Liver (tissue), 9 donors: Measurements from ENCODE around the gene HAO1. TPM values are rescaled to one million over a fixed set of nuclear protein-coding genes. Genes with fewer than 3 reads are reported as not detected.
A peak's percentile ranks its signal among the peaks of the same experiment; 100 is the strongest.
"Not testable (repeated sequence)": the region's sequence is repeated elsewhere in the genome, so short reads cannot be mapped to it uniquely, and the experiment has no call there.

Experiments used
- DNase-seq: peaks from one replicate; pipeline ENCODE4 v3.0.0-alpha.2; 2017; ENCODE audit warnings: low spot score
- H3K27ac ChIP-seq, 2 donors: one replicate each; pipeline ENCODE4 v1.7.0; 2013; ENCODE audit warnings: inconsistent platforms in 2 of 2, low read length in 2 of 2, control low read depth in 1 of 2, low read depth in 1 of 2, mild to moderate bottlenecking in 1 of 2
- H3K27me3 ChIP-seq, 4 donors: one replicate each; pipeline versions ENCODE4 v1.6.1 to v1.7.0; 2013; ENCODE audit warnings: low read length in 3 of 4, inconsistent platforms in 1 of 4, mild to moderate bottlenecking in 1 of 4, moderate library complexity in 1 of 4; ENCODE audit not compliant: control insufficient read depth in 4 of 4, insufficient read depth in 4 of 4
- H3K36me3 ChIP-seq, 4 donors: one replicate each; pipeline versions ENCODE4 v1.6.1 to v1.7.0; 2013; ENCODE audit warnings: low read length in 3 of 4, mild to moderate bottlenecking in 3 of 4, low read depth in 1 of 4, moderate library complexity in 1 of 4; ENCODE audit not compliant: control insufficient read depth in 4 of 4, insufficient read depth in 3 of 4
- H3K4me1 ChIP-seq, 4 donors: one replicate each; pipeline versions ENCODE4 v1.6.1 to v1.7.0; 2013; ENCODE audit warnings: low read length in 3 of 4, mild to moderate bottlenecking in 3 of 4, moderate library complexity in 1 of 4; ENCODE audit not compliant: control insufficient read depth in 4 of 4, insufficient read depth in 4 of 4
- H3K4me3 ChIP-seq, 3 donors: one replicate each; pipeline versions ENCODE4 v1.6.1 to v1.7.0; 2013; ENCODE audit warnings: low read length in 3 of 3, control low read depth in 1 of 3, low read depth in 1 of 3, mild to moderate bottlenecking in 1 of 3
- H3K9ac ChIP-seq, 2 donors: one replicate each; pipeline ENCODE4 v1.7.0; 2013; ENCODE audit warnings: low read length in 2 of 2, mild to moderate bottlenecking in 2 of 2, moderate library complexity in 2 of 2, control low read depth in 1 of 2, low read depth in 1 of 2
- H3K9me3 ChIP-seq, 4 donors: one replicate each; pipeline versions ENCODE4 v1.6.1 to v1.7.0; 2013; ENCODE audit warnings: low read length in 3 of 4; ENCODE audit not compliant: control insufficient read depth in 4 of 4
- ATF3 ChIP-seq: IDR thresholded peaks from 2 replicates; pipeline ENCODE4 v1.6.1; 2016; ENCODE audit warnings: antibody characterized with exemption
- EGR1 ChIP-seq, 2 donors: IDR thresholded peaks; 2 replicates each; pipeline ENCODE4 v1.6.1; 2016 to 2018; ENCODE audit warnings: antibody characterized with exemption in 2 of 2, low read depth in 2 of 2
- FOXA1 ChIP-seq: IDR thresholded peaks from 2 replicates; pipeline ENCODE4 v1.6.1; 2016; ENCODE audit warnings: antibody characterized with exemption
- FOXA2 ChIP-seq: IDR thresholded peaks from 2 replicates; pipeline ENCODE4 v1.6.1; 2016; ENCODE audit warnings: antibody characterized with exemption
- GABPA ChIP-seq, 2 donors: IDR thresholded peaks in 1 of 2; conservative IDR thresholded peaks in 1 of 2; 2 replicates each; pipeline ENCODE4 v1.6.1; 2016; ENCODE audit warnings: antibody characterized with exemption in 2 of 2, mild to moderate bottlenecking in 1 of 2, moderate library complexity in 1 of 2
- HNF4A ChIP-seq, 2 donors: conservative IDR thresholded peaks; 2 replicates each; pipeline ENCODE4 v1.6.1; 2016; ENCODE audit warnings: antibody characterized with exemption in 2 of 2, mild to moderate bottlenecking in 2 of 2
- HNF4G ChIP-seq: IDR thresholded peaks from 2 replicates; pipeline ENCODE4 v1.6.1; 2016; ENCODE audit warnings: antibody characterized with exemption
- JUND ChIP-seq, 2 donors: IDR thresholded peaks; 2 replicates each; pipeline ENCODE4 v1.6.1; 2016; ENCODE audit warnings: antibody characterized with exemption in 2 of 2
- NR2F2 ChIP-seq: IDR thresholded peaks from 2 replicates; pipeline ENCODE4 v1.6.1; 2016; ENCODE audit warnings: antibody characterized with exemption
- RAD21 ChIP-seq, 2 donors: IDR thresholded peaks; 2 replicates each; pipeline ENCODE4 v1.6.1; 2016; ENCODE audit warnings: antibody characterized with exemption in 2 of 2, mild to moderate bottlenecking in 2 of 2
- RXRA ChIP-seq, 2 donors: IDR thresholded peaks; 2 replicates each; pipeline ENCODE4 v1.6.1; 2017 to 2018; ENCODE audit warnings: antibody characterized with exemption in 2 of 2, mild to moderate bottlenecking in 1 of 2
- SP1 ChIP-seq: IDR thresholded peaks from 2 replicates; pipeline ENCODE4 v1.6.1; 2018; ENCODE audit warnings: antibody characterized with exemption, mild to moderate bottlenecking
- TAF1 ChIP-seq: conservative IDR thresholded peaks from 2 replicates; pipeline ENCODE4 v1.6.1; 2016; ENCODE audit warnings: antibody characterized with exemption, mild to moderate bottlenecking
- YY1 ChIP-seq: IDR thresholded peaks from 2 replicates; pipeline ENCODE4 v1.6.1; 2016; ENCODE audit warnings: antibody characterized with exemption, mild to moderate bottlenecking
- WGBS: extraction: QIAGEN DNeasy Blood & Tissue Kit; methylation state at CpG from one replicate; pipeline ENCODE4 v1.1.7; 2013; 5-methylcytosine and 5-hydroxymethylcytosine counted together
- polyA plus RNA-seq, 2 donors: library from polyadenylated mRNA; stranded (reverse) in 1 of 2; unstranded in 1 of 2; fragments of 200-250 nt in 1 of 2; fragments of >200 nt in 1 of 2; fragmentation: Nextera tagmentation in 1 of 2; extraction: Ambion mirVana in 1 of 2; gene quantifications; one replicate each; pipeline versions ENCODE4 v1.2.1 to v1.2.3, GENCODE V29; 2013 to 2015
- total RNA-seq, 2 donors: library from RNA; depleted of rRNA; stranded (reverse); fragments of >200 nt; gene quantifications; one replicate each; pipeline ENCODE4 v1.2.3, GENCODE V29; 2014
- TF ChIP-seq, protein P1 (sequence below): IDR thresholded peaks from 2 replicates; pipeline ENCODE4 v1.6.1; 2016; ENCODE audit warnings: antibody characterized with exemption
- TF ChIP-seq, protein P2 (sequence below): IDR thresholded peaks from 2 replicates; pipeline ENCODE4 v1.6.1; 2016; ENCODE audit warnings: antibody characterized with exemption, mild to moderate bottlenecking
- TF ChIP-seq, protein P3 (sequence below): fragments of 150-350 bp; IDR thresholded peaks from 2 replicates; pipeline ENCODE4 v1.5.1; 2017; ENCODE audit warnings: improper control_type of control experiment, low read depth, low read length; ENCODE audit not compliant: missing input control
- TF ChIP-seq, protein P4 (sequence below): IDR thresholded peaks from 2 replicates; pipeline ENCODE4 v1.6.1; 2016; ENCODE audit warnings: antibody characterized with exemption
- donor health status: healthy.
- donor health status: healthy.
- donor health status: healthy.
- donor health status: healthy.
- donor health status: healthy.

Gene HAO1
- total and polyA plus RNA-seq, 4 donors, result 17.8 to 164 (median 161) TPM

DNA sequence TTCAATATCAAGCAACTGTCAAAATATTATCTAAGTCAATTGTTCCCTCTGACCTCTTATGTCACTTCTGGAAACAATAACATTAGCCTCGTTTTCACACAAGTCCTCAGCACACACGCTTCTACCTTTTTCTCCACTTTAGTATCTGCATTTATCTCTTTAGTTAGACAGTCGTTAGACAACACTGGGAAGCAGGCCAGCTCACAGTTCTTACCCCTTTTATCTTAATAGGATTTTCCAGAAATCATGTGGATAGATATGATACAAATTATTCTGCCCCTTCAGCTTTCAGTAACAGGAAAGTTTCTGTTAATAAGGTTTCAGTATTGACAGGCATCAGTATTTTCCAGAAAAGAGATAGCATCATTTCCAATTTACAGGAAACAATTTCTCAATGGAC is 25.9 kb upstream of the HAO1 start:
- H3K9ac ChIP-seq, result no peak overlapping the region
- H3K9me3 ChIP-seq, result no peaks in the 10 kb centered on the region
- no peak for DNase-seq
- no peaks in the 10 kb centered on the region for H3K36me3 ChIP-seq
- no peak for TF ChIP-seq FOXA1
- no peak for TF ChIP-seq EGR1 (IDR thresholded peaks at IDR 0.05; ENCODE audit: low read depth in 2 of 2)
- TF ChIP-seq, protein P1, sequence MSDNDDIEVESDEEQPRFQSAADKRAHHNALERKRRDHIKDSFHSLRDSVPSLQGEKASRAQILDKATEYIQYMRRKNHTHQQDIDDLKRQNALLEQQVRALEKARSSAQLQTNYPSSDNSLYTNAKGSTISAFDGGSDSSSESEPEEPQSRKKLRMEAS, result no peak
- TF ChIP-seq HNF4G, result no peak
- no peak for TF ChIP-seq JUND (IDR thresholded peaks at IDR 0.05)
- TF ChIP-seq GABPA (IDR thresholded peaks at IDR 0.05 in 1 of 2, conservative IDR thresholded peaks at IDR 0.05 in 1 of 2), result no peak
- TF ChIP-seq RXRA (IDR thresholded peaks at IDR 0.05), result no peak
- WGBS, result 46% methylated on average over 3 of the region's 3 CpGs
- no peak overlapping the region for H3K4me3 ChIP-seq
- no peaks in the 10 kb centered on the region for H3K4me1 ChIP-seq
- H3K27me3 ChIP-seq, result no peaks in the 10 kb centered on the region
- no peak overlapping the region for H3K27ac ChIP-seq

DNA sequence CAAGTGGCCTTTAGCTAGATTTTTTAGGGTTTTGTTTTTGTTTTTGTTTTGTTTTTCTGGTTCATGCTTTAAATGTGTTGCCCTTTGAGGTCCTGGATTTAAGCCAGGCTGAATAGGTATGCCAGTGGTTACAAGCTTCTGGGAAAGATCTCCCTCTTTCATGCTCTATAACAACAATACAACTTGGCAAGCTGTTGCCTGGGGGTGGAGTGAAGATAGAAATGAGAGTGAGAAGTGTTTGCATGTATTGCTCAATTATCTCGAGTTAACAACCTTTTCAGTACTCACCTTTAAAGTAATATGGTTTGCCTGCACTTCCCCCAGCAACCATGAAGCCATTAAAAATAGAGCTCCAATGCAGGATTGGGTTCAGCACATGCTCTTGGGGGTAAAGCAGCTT is 19.2 kb upstream of the HAO1 start:
- Histone ChIP-seq H3K27ac (peak overlapping the region; percentile 31 to 46), H3K4me1 (peaks cover 0 to 9% (median 1%) of the 10 kb centered on the region in 4 donors), H3K4me3 (no peak overlapping the region), H3K36me3 (no peaks in the 10 kb centered on the region), H3K9me3 (no peaks in the 10 kb centered on the region), H3K27me3 (no peaks in the 10 kb centered on the region), H3K9ac (no peak overlapping the region)
- WGBS, result 19% methylated on average over 1 of the region's 1 CpG
- no peak for DNase-seq
- TF ChIP-seq EGR1 (IDR thresholded peaks at IDR 0.05; ENCODE audit: low read depth in 2 of 2) (peak in 1 of 2 donors; percentile 21), SP1 (peak; percentile 60), FOXA1 (no peak), HNF4G (no peak), RAD21 (IDR thresholded peaks at IDR 0.05) (peak in 1 of 2 donors; percentile 23), RXRA (IDR thresholded peaks at IDR 0.05) (peak; percentile 51 to 83), ATF3 (no peak), NR2F2 (no peak), YY1 (peak; percentile 64), HNF4A (conservative IDR thresholded peaks at IDR 0.05) (peak; percentile 44 to 70), GABPA (IDR thresholded peaks at IDR 0.05 in 1 of 2, conservative IDR thresholded peaks at IDR 0.05 in 1 of 2) (no peak), TAF1 (no peak), FOXA2 (peak; percentile 42), JUND (IDR thresholded peaks at IDR 0.05) (peak in 1 of 2 donors; percentile 51)
- TF ChIP-seq, protein P1, result peak; percentile 77
- TF ChIP-seq, protein P2, sequence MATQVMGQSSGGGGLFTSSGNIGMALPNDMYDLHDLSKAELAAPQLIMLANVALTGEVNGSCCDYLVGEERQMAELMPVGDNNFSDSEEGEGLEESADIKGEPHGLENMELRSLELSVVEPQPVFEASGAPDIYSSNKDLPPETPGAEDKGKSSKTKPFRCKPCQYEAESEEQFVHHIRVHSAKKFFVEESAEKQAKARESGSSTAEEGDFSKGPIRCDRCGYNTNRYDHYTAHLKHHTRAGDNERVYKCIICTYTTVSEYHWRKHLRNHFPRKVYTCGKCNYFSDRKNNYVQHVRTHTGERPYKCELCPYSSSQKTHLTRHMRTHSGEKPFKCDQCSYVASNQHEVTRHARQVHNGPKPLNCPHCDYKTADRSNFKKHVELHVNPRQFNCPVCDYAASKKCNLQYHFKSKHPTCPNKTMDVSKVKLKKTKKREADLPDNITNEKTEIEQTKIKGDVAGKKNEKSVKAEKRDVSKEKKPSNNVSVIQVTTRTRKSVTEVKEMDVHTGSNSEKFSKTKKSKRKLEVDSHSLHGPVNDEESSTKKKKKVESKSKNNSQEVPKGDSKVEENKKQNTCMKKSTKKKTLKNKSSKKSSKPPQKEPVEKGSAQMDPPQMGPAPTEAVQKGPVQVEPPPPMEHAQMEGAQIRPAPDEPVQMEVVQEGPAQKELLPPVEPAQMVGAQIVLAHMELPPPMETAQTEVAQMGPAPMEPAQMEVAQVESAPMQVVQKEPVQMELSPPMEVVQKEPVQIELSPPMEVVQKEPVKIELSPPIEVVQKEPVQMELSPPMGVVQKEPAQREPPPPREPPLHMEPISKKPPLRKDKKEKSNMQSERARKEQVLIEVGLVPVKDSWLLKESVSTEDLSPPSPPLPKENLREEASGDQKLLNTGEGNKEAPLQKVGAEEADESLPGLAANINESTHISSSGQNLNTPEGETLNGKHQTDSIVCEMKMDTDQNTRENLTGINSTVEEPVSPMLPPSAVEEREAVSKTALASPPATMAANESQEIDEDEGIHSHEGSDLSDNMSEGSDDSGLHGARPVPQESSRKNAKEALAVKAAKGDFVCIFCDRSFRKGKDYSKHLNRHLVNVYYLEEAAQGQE, result peak; percentile 64
- TF ChIP-seq, protein P3, sequence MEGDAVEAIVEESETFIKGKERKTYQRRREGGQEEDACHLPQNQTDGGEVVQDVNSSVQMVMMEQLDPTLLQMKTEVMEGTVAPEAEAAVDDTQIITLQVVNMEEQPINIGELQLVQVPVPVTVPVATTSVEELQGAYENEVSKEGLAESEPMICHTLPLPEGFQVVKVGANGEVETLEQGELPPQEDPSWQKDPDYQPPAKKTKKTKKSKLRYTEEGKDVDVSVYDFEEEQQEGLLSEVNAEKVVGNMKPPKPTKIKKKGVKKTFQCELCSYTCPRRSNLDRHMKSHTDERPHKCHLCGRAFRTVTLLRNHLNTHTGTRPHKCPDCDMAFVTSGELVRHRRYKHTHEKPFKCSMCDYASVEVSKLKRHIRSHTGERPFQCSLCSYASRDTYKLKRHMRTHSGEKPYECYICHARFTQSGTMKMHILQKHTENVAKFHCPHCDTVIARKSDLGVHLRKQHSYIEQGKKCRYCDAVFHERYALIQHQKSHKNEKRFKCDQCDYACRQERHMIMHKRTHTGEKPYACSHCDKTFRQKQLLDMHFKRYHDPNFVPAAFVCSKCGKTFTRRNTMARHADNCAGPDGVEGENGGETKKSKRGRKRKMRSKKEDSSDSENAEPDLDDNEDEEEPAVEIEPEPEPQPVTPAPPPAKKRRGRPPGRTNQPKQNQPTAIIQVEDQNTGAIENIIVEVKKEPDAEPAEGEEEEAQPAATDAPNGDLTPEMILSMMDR, result peak; percentile 20
- TF ChIP-seq, protein P4, sequence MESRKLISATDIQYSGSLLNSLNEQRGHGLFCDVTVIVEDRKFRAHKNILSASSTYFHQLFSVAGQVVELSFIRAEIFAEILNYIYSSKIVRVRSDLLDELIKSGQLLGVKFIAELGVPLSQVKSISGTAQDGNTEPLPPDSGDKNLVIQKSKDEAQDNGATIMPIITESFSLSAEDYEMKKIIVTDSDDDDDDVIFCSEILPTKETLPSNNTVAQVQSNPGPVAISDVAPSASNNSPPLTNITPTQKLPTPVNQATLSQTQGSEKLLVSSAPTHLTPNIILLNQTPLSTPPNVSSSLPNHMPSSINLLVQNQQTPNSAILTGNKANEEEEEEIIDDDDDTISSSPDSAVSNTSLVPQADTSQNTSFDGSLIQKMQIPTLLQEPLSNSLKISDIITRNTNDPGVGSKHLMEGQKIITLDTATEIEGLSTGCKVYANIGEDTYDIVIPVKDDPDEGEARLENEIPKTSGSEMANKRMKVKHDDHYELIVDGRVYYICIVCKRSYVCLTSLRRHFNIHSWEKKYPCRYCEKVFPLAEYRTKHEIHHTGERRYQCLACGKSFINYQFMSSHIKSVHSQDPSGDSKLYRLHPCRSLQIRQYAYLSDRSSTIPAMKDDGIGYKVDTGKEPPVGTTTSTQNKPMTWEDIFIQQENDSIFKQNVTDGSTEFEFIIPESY, result peak; percentile 72

GRCh38 chr20:7956561-7956960 is 16.3 kb upstream of the HAO1 start:
- 86% methylated on average over 9 of the region's 9 CpGs for WGBS
- not testable (repeated sequence) for DNase-seq, H3K9ac ChIP-seq, H3K27me3 ChIP-seq, H3K36me3 ChIP-seq, H3K4me1 ChIP-seq, H3K4me3 ChIP-seq, H3K27ac ChIP-seq, H3K9me3 ChIP-seq
